Measurements from ENCODE around the gene AP4S1. TPM values are rescaled to one million over a fixed set of nuclear protein-coding genes. Genes with fewer than 3 reads are reported as not detected.
"Not testable (repeated sequence)": the region's sequence is repeated elsewhere in the genome, so short reads cannot be mapped to it uniquely, and the experiment has no call there.

The AP4S1 gene
- total RNA-seq, 1 experiment from 2014 or later, result 9.7 TPM

DNA sequence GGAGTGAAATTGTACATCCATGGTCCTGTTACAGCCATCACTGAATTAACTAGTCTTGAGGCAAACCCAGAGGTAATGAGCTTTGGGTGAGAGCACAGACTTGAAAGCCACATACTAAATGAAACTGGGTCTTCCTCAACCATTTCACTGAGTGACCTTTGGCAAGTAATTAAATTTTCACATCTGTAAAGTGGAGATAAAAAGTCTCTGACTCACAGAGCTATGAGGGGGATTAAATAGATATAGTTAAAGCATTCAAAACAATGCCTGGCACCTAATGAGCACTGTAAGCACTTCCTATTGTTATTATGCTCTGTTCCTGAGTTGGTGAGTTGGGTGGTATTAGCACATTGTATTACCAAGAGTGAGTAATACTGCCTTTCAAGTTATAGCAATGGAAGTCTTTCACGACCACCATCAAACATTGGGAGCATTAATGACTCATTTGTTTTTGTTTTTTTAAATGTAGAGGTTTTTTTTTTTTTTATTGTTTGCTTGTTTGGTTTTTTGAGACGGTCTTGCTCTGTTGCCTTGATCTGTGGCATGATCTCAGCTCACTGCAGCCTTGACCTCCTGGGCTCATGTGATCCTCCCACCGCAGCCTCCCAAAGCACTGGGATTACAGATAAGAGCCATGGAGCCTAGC lies 13.2 kb downstream of the AP4S1 start:
- no peak for DNase-seq (ENCODE audit: extremely low read depth, low read depth)

DNA sequence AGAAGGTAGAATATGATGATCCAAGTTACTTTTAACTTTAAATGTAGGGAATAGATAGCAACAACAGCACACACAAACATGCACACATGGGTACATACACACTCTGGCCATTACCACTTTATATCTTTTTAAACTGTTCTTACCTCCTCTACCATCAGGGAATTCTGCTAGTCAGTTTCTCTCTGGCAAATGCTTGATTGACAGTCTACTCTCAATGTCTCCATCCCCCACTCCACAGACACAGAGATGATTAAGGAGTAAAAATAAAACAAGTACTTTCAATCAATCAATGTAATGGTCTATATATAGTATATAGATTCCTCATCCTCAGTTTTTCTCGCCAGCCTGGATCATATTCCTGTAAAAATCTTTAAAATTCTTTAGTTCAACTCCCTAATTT lies 16.9 kb downstream of the AP4S1 start:
- no peak for DNase-seq (ENCODE audit: extremely low read depth, low read depth)

DNA sequence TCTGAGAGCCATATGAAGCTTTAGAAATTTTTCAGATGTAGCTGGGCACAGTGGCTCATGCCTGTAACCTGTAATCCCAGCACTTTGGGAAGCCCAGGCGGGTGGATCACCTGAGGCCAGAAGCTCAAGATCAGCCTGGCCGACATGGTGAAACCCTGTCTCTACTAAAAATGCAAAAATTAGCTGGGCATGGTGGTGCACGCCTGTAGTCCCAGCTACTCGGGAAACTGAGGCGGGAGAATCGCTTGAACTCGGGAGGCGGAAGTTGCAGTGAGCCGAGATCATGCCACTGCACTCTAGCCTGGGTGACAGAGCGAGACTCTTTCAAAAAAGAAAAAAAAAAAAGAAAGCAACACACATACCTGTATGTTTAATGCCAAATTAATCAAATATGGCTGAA lies 17.4 kb downstream of the AP4S1 start:
- DNase-seq (ENCODE audit: extremely low read depth, low read depth), result not testable (repeated sequence)

DNA sequence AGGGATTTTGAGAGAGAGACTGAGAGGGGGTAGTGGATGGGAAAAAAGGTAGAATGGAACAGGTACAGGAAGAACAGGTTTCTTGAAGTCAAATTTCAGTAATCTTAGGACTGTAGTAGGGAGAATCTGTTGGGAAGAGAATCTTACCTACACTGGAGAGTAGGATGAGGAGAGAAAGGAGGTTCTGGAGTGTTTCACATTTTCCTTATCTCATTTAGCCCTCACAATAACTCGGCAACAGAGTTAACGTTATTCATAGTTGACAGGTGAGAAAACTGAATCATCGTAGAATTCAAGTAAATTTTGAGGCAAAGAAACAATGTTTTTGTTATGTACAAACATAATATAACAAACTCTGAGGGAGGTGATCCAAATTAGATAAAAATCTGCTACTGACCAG lies 17.9 kb downstream of the AP4S1 start:
- no peak for DNase-seq (ENCODE audit: extremely low read depth, low read depth)

DNA sequence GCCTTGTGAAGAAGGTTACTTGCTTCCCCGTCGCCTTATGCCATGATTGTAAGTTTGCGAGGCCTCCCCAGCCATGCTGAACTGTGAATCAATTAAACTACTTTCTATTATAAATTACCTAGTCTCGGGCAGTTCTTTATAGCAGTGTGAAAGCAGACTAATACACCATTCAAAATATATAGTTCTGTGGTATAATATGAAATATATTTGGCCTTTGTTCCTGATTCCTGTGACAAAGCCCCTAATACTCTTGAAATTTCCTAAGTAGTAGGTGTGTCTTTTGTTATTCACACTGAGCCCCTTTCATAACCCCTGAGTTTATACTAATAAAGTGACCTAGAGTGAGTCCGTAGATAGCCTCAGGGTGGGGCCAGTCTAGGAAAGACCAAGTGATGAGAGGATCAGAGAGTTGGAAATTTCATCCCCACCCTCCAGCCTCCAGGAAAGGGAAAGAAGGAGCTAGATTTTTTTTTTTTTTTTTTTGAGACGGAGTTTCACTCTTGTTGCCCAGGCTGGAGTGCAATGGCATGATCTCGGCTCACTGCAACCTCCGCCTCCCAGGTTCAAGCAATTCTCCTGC lies 20.1 kb downstream of the AP4S1 start:
- no peak for DNase-seq (ENCODE audit: extremely low read depth, low read depth)

DNA sequence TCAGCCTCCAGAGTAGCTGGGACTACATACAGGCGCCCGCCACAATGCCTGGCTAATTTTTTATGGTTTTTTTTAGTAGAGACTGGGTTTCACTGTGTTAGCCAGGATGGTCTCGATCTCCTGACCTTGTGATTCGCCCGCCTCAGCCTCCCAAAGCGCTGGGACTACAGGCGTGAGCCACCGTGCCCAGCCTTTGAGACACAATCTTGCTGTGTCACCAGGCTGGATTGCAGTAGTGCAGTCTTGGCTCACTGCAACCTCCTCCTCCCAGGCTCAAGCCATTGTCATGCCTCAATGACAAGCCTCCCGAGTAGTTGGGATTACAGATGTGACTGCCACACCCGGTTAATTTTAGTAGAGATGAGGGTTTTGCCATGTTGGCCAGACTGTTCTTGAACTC lies 22.1 kb downstream of the AP4S1 start:
- DNase-seq (ENCODE audit: extremely low read depth, low read depth), result no peak

DNA sequence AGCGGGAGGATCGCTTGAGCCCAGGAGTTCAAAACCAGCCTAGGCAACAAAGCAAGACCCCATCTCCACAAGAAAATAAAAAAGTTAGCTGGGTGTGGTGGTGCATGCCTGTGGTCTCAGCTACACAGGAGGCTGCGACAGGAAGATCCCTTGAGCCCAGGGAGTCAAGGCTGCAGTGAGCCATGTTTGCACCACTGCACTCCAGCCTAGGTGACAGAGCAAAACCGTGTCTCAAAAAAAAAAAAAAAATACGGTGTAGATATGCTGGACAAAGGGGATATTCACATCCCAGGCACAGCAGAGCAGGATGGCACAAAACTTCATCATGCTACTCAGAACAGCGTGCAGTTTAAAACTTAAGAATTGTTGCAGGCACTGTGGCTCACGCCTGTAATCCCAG lies 25.6 kb downstream of the AP4S1 start:
- DNase-seq (ENCODE audit: extremely low read depth, low read depth), result no peak

DNA sequence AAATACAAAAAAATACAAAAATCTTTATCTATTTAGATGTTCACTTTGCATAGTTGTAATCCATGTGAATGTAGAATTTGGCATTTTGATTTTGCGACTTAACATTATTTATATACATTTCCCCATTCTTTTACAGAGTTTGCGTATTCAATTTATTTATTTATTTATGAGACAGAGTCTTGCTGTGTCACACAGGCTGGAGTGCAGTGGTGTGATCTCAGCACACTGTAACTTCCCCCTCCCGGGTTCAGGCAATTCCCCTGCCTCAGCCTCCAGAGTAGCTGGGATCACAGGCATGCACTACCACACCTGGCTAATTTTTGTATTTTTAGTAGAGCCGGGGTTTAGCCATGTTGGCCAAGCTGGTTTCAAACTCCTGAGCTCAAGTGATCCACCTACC lies 26.1 kb downstream of the AP4S1 start:
- DNase-seq (ENCODE audit: extremely low read depth, low read depth), result no peak

DNA sequence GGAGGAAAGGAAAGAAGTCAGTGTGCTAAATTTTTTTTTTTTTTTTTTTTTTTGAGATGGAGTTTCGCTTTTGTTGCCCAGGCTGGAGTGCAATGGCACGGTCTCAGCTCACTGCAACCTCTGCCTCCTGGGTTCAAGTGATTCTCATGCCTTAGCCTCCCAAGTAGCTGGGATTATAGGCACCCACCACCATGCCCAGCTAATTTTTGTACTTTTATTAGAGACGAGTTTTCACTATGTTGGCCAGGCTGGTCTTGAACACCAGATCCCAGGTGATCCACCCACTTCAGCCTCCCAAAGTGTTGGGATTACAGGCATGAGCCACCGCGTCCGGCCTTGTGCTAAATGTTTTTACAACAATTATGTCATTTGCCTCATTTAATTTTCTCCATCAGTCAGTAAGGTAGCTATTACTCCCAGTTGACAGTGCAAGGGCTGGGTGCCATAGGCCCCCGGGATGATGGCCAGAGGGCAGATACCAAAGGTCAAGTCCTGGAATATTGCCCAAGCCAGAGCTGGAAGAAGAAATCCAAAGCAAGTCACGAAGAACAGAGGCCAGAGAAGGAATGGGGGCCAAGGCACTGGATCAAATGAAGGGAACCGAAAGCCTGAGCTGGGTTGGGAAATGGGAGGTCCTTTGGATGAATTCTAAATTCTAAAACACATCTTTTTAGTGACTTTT lies 27.6 kb downstream of the AP4S1 start:
- not testable (repeated sequence) for DNase-seq (ENCODE audit: extremely low read depth, low read depth)

DNA sequence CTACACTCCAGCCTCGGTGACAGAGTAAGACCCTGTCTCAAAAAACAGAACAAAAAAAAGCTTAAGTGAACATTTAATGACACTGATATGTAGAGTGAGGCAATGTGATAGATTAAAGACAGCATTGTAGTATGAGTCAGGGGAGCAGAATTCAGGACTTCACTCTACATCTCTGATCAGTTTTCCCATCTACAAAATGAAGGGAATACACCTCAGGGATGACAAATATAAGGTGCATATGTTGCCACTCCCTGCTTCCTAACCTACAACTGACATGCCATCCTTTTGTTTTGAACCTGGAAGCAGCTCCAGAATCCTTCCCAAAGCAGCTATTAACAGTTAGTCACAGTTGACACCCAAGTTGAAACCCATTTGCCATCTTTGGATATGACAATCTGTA lies 31.6 kb downstream of the AP4S1 start:
- no peak for DNase-seq (ENCODE audit: extremely low read depth, low read depth)

DNA sequence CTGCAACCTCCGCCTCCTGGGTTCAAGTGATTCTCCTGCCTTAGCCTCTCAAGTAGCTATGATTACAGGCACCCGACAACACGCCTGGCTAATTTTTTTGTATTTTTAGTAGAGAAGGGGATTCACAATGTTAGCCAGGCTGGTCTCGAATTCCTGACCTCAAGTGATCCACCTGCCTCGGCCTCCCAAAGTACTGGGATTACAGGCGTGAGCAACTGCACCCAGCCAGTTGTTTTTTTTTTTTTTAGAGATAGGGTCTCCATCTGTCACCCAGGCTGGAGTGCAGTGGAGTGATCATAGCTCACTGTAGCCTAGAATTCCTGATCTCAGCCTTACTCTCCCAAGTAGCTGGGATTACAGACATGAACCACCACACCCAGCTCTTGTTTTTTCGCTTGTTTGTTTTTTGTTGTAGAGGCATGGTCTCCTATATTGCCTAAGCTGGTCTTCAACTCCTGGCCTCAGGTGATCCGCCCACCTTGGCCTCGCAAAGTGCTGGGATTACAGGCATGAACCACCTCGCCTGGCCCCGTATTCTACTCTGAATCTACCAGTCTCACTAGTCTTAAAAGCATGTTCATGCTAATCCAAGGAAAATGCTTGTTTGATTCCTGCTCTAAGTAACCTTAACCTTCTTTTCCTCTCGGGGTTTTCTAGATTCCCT lies 32.4 kb downstream of the AP4S1 start:
- DNase-seq (ENCODE audit: extremely low read depth, low read depth), result no peak

DNA sequence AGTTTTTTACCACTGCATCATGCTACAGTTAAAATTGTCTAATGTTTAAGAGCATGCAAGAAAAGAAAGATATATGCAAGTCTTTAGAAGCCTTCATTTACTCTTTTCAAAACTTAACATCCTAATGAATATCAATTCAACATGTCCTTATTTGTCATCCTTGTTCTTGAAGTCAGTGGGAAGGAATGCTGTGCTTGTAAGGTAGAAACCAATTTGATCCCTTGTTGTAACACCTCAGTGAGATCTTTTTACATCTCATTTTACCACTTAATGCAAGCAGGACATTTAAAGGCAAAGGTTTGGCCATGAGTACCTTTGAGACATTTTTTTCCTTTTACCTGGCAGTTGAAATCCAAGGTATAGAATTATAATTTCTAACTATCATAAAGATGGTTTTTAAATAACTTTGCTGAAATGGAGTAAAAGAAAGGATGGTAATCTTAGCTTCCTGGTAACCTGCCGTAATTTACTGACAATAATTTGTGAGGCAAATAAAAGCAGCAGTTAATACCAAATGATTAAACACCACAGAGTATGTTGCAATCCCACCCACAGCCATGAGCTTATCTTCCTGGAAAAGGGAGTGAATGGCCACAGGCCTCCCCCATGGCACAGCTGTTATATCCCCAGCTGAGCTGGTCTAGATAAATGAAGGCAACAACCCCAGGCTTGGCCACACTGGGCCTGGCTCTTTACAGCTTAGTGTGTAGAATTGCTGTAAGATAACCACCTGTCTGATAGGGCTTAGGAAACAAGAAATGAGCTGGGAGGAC lies 33.9 kb downstream of the AP4S1 start:
- DNase-seq (ENCODE audit: extremely low read depth, low read depth), result no peak

DNA sequence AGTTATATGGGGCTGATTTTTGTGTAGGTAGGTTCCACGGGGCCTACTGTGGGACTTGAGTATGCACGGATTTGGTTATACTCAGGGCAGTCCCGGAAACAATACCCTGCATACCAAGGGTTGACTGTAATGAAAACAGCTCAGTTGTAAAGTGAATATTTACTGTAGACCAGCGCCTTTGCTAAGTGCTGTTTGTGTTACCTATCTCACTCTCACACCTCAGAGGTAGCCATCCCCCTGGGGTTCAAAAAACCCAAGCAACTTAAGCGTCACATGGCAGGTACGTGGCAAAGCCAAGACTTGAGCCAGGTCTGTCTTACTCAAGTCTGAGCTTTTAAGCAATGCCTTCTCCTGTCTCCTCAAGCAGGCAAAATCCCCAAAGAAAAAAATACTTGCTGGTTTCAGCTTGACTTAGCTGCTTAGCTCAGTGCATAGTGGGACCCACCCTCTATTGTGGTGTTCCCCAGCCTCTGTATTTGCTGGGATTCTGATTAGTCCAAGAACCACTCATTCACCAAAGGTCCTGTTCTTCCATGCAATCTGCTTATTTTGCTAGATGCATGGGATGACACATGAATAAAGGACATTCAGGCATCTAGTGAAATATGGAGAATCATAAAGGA lies 34.9 kb downstream of the AP4S1 start:
- DNase-seq (ENCODE audit: extremely low read depth, low read depth), result no peak

DNA sequence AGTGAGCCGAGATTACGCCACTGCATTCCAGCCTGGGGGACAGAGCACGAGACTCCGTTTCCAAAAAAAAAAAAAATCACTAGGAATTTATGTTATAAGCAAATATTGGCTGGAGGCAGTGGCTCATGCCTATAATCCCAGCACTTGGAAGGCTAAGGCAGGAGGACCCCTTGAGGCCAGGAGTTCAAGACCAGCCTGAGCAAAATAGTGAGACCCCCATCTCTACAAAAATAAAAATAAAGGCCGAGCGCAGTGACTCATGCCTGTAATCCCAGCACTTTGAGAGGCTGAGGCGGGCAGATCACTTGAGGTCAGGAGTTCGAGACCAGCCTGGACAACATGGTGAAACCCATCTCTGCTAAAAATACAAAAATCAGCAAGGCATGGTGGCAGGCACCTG lies 37.5 kb downstream of the AP4S1 start:
- not testable (repeated sequence) for DNase-seq (ENCODE audit: extremely low read depth, low read depth)

DNA sequence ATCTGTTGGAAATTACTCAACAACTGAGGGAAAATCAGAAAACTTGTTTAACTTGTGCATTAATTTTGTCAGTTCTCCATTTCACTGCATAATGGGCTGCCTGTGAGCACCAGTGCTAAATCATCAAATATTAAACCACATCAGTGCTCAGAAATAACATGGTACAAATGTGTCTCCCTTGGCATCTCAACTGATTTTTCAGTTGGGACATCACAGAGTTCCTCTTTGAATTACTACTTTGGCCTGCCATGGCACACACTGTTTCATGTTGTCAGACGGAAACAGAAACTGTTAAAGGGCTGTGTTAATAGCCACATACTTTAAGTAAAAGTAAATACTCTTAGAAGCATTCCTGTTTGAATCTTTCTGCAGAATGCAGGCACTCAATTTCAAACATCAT lies 42.8 kb downstream of the AP4S1 start:
- no peak for DNase-seq (ENCODE audit: extremely low read depth, low read depth)

DNA sequence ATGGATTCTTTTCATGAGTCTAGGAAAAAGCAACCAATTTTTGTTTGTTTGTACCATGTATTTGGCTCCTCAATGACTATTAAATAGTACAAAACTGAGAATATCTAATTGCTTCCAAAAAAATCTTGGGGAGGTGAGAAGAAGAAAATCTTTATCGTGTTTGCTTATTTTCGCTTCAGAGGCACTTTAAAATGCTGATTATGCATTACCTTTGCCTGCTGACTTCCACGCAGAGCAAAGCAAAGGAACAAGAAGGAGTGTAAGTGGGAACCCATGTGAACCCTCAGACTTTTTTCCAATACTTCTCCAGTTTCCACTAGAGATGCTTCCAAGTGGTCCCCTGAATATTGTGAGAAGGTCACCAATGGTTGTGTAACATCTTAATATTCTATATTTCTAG lies 43.9 kb downstream of the AP4S1 start:
- DNase-seq (ENCODE audit: extremely low read depth, low read depth), result no peak

DNA sequence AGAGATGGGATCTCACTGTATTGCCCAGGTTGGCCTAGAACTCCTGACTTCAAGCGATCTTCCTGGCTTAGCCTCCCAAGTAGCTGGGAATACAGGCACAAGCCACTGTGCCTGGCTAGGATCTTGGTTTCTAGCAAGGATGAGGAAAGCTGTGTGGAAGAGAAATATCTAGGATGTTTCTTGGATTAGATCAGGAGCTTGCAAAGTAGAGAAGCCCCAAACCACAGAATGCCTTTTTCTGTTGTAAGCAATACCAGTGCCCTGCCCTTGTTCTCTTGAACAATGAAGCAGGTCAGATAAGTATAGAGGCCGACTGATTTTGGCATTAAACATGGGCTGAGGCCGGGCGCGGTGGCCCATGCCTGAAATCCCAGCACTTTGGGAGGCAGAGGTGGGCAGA lies 45.0 kb downstream of the AP4S1 start:
- DNase-seq (ENCODE audit: extremely low read depth, low read depth), result no peak

DNA sequence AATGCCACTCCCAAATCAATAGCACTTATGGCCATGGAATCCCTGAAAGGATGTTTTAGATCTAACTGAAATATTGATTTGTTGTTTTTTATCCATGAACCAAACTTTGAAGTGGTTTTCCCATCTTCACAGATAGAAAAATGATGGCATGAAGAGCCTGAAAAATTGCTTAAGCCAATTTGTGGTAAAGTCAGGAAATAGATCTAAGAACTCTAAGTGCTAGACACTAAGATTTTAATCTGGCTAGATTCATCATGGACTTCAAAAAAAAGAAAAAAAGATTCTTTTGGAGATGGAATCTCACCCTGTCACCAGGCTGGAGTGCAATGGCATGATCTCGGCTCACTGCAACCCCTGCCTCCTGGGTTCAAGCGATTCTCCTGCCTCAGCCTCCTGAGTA lies 45.7 kb downstream of the AP4S1 start:
- no peak for DNase-seq (ENCODE audit: extremely low read depth, low read depth)

DNA sequence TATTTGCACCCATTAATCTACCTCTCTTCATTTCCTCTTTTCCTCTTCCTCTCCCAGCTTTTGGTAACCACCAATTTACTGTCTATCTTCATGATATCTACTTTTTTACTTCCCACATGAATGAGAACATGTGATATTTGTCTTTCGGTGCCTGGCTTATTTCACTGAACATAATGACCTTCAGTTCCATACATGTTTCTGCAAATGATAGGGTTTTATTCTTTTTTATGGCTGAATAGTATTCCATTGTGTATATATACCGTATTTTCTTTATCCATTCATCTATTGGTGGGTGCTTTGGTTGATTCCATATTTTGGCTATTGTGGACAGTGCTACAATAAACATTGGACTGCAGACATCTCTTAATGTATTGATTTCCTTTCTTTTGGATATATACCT lies 49.7 kb downstream of the AP4S1 start:
- no peak for DNase-seq (ENCODE audit: extremely low read depth, low read depth)

DNA sequence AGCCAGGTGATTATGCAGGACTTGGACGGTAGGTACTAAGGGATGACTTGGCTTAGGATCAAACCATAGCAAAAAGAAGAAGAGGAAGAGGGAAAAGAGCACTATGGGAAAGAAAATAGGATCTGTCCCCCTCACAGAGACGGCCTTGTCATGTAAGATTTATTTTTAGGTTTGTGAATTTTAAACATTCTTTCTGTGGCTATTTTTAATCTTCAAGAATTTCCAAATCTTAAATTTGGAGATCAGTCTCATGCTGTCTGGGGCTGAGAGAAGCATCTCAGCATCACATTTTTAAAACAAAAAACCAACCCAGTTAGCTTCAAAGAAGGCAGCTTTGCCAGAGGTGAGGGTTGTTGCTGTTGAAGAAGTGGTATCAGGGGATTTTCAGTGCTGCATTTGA lies 53.3 kb downstream of the AP4S1 start:
- no peak for DNase-seq (ENCODE audit: extremely low read depth, low read depth)

DNA sequence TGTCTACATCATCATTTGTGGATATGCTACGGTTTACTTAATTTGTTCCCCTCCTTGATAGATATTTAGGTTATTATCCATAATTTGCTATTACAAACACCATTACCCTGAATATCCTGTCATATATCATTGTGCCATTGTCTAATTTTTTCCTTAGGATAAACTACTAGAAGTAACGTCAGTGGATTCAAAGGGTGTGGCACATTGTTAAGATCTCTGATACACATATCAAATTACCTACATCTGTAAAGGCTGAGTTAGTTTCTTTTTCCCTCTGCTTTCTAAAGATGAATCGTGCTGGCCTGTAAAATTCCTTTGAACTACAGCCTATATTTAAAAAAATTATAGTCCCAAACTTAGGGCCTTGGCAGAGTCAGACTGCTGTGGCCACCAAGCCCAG lies 54.6 kb downstream of the AP4S1 start:
- DNase-seq (ENCODE audit: extremely low read depth, low read depth), result no peak

Data from NCI-H460 (cell line).